T47D (cell line): ENCODE results near the gene RTP2.

Source experiments
- DNase-seq, 2 experiments: peaks; one replicate each; pipeline versions ENCODE4 v3.0.0 to v3.0.0-alpha.2; 2011 to 2012; ENCODE audit warnings: low read depth in 1 of 2, low spot score in 1 of 2
- JUND ChIP-seq: IDR thresholded peaks from 2 replicates; pipeline ENCODE4 v1.6.1; 2012; ENCODE audit warnings: low read depth
- in situ Hi-C: cut with HindIII; loops from 2 replicates; pipeline ENCODE4 v1.10.0; 2016; ENCODE audit warnings: low sequenced_read_pairs, low pct_unique_long_range_greater_than_20kb

Gene RTP2, protein sequence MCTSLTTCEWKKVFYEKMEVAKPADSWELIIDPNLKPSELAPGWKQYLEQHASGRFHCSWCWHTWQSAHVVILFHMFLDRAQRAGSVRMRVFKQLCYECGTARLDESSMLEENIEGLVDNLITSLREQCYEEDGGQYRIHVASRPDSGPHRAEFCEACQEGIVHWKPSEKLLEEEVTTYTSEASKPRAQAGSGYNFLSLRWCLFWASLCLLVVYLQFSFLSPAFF

DNA sequence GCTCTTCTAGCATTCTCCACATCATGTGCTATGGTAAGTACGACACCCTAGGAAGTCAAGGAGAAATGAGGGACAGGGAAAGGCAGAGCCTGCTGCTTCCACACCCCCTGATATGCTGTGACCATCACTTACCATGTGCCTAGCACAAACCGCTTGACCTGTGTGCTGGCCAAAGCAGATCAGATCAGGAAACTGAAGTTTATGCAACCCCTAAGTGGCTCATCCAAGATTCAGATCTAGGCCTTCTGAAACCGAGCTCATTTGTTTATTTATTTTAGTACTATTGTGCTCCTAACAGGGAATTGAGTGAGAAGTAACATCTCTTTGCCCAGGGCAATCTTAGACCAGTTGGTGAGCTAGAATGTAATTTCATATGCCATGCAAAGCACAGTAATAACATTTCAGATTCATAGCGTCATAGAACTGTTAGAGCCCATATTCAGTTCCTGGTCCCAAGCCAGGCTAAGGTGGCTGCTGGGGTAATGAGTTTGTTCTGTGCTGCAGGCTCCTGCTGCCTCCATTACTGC, at the start of gene RTP2:
Gene RTP2, minus strand, starts transcription at position 51 of the 527 bp plus-strand sequence. CDS start 429 bp downstream, outside the sequence.
- no peak for DNase-seq
- in situ Hi-C loops = no loop called here
- no peak for TF ChIP-seq JUND

DNA sequence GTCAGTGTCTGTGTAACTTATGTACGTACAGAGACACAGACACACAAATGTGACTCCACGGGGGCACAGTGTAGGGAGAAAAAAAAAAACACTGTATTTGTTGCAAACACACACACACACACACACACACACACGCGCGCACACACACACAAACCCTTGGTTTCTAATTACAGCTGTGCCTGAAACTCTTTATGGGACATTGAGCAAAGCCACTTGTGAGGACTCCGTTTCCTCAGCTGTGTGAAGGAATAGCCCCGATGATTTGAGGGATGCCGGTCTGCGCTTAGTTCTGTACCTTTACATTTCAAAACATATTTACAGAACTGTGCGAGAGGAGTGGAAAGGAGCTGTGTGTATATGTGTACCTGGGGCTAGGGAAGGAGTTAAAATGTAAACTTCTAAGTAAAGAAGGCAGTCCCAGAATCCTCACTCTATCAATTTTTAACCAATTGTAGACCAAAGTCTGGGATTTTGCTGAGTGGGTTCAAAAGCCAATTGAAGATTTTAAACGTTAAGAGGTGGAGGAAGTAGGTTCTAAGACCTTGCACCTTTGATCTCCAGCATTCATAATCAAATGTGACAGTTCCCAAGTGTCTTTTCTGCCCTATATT, 48.3 kb upstream of the RTP2 start:
- no peak for TF ChIP-seq JUND
- DNase-seq = no peak
- in situ Hi-C loops = no loop called here

DNA sequence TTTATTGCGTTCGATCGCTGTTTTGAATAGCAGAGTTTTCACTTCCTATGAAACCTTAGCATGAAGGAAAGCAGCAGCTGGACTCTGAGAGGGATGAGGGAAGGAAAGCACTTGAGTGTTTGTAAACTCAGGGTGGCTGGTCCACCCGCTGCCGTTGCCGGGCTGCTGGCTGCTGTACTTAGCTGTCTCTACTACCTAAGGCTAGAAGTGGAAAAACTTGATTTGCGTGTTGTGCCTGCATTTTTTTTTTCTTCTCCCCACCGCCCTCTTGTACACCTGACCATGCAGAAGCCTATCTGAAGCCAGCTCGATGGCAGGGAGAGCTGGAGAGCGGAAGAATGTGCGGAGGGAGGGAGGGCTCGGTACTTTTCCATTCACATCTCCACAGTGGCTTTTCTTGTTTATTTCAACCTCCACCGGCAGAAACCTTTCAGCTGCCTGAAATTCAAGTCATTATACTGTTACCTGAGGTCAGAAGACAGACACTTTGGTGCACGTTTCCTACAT, 47.7 kb upstream of the RTP2 start:
- peak; percentile 64 to 100 for DNase-seq
- in situ Hi-C loops = no loop called here
- TF ChIP-seq JUND = 0 out of 2 replicates have a peak, but pooled peaks have one; percentile 39

DNA sequence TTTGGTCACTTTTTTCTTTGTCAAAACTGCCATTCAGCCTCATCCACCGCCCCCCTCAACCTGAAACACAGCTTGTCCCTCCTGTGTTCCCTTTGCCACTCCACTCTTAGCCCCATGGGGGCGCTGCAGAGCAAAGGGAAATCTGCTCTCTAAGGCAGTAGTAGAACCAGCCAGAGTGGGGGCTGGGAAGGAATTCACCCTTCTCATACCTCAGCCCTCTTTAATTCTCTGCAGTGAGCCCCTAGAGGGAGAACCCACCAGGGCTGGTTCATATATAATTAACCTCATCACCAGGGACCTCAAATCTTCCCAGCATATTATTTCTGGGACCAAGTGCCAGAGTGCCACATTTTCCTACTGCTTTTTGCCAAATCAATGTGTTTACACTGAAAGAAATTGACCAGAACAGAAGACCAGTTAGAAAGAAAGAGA, 45.7 kb upstream of the RTP2 start:
- peak in 1 of 2 experiments; percentile 95 for DNase-seq
- in situ Hi-C loops = loop anchor here (25.0 kb wide), 3 partner anchors 289 to 1189 kb away; no protein-coding TSS in a partner anchor
- TF ChIP-seq JUND = no peak

DNA sequence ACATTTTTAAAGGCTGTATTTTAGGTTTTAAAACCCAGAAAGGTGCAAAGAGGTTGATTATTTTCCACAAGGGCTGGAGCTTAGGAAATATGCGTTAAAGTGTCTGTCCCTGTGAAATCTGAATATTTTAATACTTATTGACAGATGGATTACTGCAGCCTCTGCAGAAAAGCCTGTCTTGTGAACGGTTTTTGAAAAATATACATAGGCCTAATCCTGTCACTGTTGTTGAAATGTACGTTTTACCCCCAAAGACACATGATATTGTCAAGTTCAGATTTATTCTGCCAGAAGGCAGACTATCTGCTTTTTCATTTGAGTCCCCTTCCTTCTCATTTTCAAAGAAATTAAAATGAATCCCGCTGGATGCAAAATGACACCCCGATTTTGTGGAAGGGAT, 45.1 kb upstream of the RTP2 start:
- no peak for TF ChIP-seq JUND

DNA sequence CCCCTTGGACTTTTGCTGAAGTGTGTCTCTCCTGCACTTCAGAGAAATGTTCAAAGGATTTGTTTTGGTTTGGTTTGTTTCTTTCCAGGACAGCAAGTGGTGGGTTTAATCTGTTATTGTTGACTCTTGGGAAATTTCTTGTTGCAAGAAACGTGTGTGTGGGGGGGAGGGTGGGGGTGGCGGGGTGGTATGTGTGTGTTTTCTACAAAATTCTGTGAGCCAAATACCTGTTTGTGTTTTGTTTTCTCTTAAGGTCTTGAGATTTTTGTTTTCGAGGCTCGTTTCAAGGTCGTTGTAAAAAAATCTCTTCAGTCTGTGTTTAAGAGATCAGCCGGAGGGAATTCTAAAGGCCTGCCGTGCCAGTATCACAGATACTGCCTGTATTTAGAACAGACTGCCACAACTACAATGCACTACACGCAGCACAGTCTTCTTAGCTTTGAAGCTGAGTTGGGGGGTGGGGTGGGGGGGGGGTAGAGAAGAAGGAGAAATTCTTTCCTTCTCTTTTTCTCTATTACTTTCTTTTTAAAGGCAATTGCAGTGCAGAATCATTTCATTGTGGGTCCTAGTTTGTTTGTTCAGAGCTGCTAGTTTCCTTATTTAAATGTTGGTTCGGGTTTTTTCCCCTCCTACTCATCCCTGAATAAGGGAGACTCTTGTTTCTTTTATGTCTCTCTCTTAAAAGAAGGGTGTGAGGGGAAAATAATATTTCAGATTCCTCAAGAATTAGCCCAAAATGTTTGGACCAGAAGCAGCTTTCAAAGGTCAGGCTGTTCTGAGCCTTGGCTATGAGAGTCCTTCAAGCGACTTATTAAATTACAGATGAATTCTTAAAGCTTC, 44.3 kb upstream of the RTP2 start:
- TF ChIP-seq JUND = no peak
- DNase-seq = peak in 1 of 2 experiments; percentile 58
- in situ Hi-C loops = loop anchor here (25.0 kb wide), 3 partner anchors 291 to 1191 kb away; no protein-coding TSS in a partner anchor

More for the DNA sequence above, 45.1 kb upstream of the RTP2 start:
- DNase-seq = no peak
- in situ Hi-C loops = loop anchor here (25.0 kb wide), 3 partner anchors 290 to 1190 kb away; no protein-coding TSS in a partner anchor

DNA sequence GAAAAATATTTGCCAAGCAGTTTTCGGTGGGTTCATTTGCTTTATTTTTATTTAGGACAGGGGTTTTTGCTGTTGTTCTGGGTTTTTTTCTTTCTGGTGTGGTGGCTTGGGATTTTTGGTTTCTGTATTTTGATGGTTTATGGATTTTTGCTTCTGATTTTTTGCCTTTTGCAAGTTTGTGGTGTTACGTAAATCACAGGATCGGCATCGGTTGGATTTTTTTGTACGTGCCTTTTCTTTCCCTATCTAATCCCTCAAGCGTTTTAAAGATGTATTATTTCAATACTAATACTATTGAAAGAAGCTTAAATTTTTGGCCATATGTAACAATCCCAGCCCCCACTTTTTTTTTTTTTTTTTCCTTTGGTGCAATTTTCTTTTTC, 43.7 kb upstream of the RTP2 start:
- in situ Hi-C loops = loop anchor here (25.0 kb wide), 3 partner anchors 291 to 1191 kb away; no protein-coding TSS in a partner anchor

DNA sequence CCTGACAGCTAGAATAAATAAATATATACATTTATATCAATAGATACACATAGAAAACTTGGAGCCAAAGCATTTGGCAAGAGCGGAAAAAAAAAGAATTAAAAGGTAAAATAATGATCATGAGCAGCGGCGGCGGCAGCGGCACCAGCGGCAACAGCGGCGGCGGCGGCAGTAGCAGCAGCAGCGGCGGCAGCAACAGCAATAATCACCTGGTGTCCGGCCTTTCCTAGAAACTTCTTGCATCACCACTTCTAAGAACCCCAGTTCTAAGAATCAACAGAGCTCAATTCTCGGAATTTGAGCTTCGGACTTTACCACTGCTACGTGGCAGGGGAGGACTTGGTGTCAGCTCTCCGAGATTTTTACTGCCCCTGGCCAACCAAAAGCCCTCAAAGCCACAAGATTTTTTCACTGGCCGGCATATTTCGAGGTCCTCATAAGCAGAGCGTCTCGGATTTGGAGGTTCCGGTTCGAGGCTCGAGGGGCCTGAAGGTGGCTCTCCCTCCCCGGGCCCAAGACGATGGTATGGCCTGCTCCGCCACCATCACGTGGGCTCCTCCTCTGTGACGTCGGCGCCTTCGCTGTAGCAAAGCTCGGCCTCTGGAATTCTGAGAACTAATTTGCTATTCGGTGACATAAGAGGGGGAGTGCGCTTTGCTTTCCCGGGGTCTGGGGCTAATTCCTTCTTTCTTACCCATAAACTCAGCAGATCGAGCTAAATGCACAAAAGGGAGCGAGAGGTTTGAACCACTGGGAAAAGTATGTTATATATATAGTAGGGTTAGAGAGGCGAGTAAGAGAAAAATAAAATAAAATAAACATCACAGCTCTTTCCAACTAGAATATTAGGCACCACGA, 43.1 kb upstream of the RTP2 start, which contains the start of gene BCL6:
Gene BCL6, minus strand, starts transcription at position 268 of the 858 bp plus-strand sequence. CDS start 11,775 bp downstream, outside the sequence.
- in situ Hi-C loops = loop anchor here (25.0 kb wide), 3 partner anchors 292 to 1192 kb away; no protein-coding TSS in a partner anchor

More for the DNA sequence above, 43.7 kb upstream of the RTP2 start:
- no peak for DNase-seq
- TF ChIP-seq JUND = no peak

DNA sequence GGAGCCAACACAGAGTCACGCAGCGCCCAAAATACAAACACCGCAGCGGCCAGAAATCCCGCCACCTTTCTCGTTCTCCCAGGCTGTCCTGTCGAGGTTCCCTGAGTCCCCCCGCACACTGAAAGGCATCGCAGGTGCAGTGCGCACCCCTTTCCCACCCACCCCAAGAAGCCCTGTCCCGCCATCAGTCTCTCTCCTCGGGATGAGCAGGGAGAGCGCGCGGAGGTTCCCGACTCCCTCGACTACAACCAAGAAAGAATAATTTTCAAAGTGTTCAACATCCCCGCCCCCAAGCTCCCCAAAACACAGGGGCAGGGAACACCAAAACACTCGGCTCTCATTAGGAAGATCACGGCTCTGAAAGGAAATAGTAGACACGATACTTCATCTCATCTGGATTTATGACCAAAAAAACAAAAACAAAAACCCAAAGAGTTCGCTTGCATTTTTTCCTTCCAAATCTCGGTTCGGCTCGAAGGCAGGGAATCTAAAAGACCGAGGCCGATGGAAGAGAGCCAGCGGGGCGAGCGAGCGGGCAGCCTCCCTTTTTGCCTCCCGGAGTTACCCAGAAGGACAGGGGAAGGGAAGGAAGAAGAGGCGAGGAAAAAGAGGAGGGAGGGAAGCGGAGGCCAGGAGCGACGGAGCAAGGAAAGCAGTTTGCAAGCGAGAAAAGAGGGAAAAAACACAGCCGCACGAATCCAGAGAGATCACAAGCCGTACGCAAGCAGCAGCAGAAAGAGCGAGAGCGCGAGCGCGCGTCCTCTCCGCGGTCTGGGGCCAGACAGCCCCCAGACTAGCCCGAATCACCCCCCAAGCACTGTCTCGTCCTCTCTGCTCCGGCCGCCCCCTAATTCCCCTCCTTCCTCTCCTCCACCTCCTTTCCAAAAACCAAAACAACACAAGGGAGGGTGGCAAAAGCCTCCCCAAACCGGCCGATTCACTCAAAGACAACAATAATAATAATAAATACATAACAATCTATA, 42.1 kb upstream of the RTP2 start:
- DNase-seq = peak in 1 of 2 experiments; percentile 57
- no peak for TF ChIP-seq JUND
- in situ Hi-C loops = loop anchor here (25.0 kb wide), 3 partner anchors 293 to 1193 kb away; no protein-coding TSS in a partner anchor

More for the DNA sequence above, 43.1 kb upstream of the RTP2 start, which contains the start of gene BCL6:
- DNase-seq = peak; percentile 86 to 100
- peak; percentile 31; the same call in 1 of the 2 replicates for TF ChIP-seq JUND
